Ramos (cell line): Measurements from ENCODE around the gene GAL3ST3.

ENCODE experiments used
- in situ Hi-C: fragments of 300-500 bp; cut with MboI; formaldehyde crosslinking; loops from one replicate; pipeline ENCODE4 v1.14.3; 2022; ENCODE audit warnings: low sequenced_read_pairs; ENCODE audit not compliant: unreplicated experiment

Gene GAL3ST3

DNA sequence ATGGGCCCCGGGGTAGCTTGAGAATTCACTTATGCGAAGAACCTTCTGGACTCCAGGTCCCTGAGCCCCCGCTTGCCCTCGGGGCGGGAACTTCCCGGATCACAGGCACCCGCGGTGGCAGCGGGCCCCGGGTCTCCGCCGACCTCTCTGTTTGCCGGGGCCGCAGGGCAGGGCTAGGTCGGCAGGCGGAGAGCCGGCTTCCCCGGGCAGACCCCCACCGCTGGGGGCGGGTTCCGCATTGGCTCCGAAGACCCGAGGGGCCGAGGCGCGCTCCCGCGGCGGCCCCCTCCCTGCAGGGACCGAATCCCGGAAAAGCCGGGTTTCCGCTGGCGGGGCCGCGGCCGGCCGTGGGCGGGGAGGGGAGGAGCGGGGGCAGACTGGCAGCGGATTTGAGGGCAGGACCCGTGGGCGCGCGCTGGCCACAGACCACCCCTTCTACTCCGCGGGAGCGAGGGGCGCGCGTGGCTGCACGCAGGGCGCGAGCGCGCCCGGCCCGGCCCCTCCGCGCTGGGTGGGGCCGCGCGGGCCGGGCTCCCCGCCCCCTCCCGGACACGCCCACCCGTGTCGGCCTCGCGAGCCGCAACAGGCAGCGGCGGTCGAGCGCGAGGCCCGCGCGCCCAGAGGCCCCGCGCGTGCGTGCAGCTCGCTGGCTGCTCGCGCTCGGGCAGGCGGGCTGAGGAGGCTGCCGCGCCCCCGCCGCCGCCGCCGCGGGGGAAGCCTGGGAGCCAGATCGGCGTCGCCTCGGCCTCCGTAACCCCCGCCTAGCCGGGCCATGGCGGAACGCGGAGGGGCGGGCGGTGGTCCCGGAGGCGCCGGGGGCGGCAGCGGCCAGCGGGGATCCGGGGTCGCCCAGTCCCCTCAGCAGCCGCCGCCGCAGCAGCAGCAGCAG lies 21.0 kb upstream of the GAL3ST3 start, which contains the start of gene PACS1:
Gene PACS1 (plus strand): TSS at position 558 of the 889 bp plus-strand sequence. CDS start 215 bp downstream, at position 773.
- in situ Hi-C loops: loop anchor here (5.0 kb wide), 1 partner anchor 62 kb away; no protein-coding TSS in a partner anchor

DNA sequence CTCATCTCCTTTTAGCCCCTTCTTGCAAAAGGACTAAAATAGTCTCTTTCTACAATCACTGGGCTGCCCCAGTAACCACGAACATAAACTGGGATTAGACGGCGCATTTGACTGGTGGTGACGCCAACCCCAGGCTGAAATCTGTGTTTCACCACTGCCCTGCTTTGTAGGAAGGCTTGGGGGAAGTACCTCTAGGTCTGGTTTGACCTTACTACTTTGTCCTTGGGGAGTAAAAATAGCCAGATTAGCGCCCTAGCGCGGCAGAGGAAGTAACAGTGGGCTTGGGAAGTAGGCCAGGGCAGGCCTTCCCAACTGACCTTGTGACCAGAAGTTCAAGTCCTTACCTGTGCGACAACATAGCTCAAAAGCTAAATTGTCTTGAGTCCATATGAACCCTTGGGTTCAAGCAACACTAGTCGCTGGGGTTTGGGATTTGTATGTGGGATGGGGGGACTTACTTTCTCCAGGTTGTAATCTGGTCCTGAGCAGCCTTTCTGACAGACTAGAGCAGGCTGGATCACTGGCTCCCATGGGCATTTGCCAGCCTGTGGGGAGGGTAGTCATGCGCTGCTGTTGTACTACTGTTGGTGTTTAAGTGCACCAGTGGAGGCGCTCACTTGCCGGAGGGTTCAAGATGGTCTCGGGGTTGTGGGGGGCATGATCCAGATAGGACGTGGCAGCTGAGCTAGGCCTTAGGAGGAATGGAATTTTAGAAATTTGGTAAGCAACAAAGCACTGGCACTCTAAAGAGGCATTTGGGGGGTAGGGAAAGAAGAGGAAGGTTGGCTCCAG lies 20.2 kb upstream of the GAL3ST3 start:
- in situ Hi-C loops: loop anchor here (5.0 kb wide), 1 partner anchor 63 kb away; no protein-coding TSS in a partner anchor

- in situ Hi-C loops: loop anchor here (5.0 kb wide), 1 partner anchor 64 kb away; no protein-coding TSS in a partner anchor
Measured at GRCh38 chr11:66068154-66068821, 19.3 kb upstream of the GAL3ST3 start.

DNA sequence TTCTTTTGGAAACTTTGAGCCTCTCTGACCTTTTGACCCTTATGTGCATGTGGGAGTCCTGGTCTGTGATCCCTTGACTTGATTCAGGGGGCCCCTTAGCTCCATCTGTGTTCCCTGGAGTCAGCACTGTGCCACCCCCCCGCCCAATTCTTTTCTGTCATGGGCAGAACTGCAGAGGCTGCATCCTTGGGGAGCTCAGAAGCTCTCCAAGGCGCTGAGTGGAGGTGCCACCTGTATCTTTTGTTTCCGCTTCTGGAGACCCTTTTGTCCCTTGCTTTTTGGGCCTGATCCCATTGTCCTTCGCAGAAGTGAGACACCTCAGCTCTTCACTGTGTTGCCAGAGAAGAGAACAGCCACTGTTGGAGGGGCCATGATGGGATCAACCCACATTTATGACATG lies 18.7 kb upstream of the GAL3ST3 start:
- in situ Hi-C loops: loop anchor here (5.0 kb wide), 1 partner anchor 65 kb away; no protein-coding TSS in a partner anchor

- in situ Hi-C loops: loop anchor here (5.0 kb wide), 1 partner anchor 66 kb away; no protein-coding TSS in a partner anchor
Measured at GRCh38 chr11:66066751-66067150, 17.8 kb upstream of the GAL3ST3 start.

- in situ Hi-C loops: no loop called here
Measured at GRCh38 chr11:66064571-66064970, 15.6 kb upstream of the GAL3ST3 start.

DNA sequence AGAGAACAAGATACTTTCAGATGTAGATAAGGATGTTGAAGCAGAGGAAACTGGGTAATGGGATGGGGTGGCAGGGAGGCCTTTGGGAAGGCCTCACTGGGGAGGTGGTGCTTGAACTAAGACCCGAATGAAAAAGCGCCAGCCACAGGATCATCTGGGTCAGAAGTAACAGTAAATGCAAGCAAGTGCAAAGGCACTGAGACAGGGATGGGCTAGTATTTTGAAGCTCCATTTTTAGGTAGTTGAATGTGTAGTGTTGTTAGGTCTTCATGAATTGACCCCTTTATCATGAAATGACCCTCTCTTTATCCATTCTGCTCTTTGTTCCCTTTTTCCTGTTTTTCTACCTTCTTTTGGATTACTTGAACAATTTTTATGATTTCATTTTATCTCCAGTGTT lies 14.9 kb upstream of the GAL3ST3 start:
- in situ Hi-C loops: no loop called here

GRCh38 chr11:66062408-66062807 lies 13.4 kb upstream of the GAL3ST3 start:
- in situ Hi-C loops: no loop called here

DNA sequence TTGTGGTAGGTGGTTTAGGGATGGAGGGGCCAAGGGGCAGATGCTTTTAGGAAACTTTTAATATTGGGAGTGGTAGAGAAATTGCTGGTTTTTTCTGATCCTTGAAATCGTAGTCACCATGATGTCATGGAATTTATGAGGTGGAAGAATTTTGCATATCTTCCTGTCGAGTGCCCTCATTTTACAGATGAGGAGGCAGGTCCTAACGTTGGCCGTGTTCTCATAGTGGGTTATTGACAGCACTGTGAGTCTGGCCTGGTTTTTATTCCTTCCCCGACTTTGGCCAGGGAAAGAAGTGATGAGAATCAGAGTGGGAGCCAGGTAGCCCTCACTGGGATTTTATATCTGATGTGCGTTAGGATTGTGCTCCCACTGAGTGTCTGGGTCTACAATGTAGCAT lies 12.3 kb upstream of the GAL3ST3 start:
- in situ Hi-C loops: no loop called here

- in situ Hi-C loops: no loop called here
Measured at GRCh38 chr11:66059966-66060680, 11.2 kb upstream of the GAL3ST3 start.

DNA sequence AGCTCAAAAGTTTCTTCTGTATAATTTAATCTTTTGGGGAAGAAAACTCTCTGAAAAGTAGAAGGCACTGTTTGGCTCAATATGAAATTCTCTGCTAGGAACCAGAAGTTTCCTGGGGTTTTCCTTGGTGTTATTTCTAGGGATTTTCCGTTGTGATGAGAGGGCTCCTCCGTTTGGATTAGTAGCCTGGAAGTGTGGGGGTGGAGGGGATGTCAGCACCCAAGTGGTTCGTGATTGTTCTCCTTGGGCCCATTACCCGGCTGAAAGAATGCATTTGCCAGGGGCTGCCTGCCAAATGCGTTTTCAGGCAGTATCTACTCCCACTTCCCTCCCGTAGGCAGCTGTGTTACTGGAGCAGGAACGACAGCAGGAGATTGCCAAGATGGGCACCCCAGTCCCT lies 7.5 kb upstream of the GAL3ST3 start:
- in situ Hi-C loops: no loop called here

GRCh38 chr11:66055021-66055420 lies 6.1 kb upstream of the GAL3ST3 start:
- in situ Hi-C loops: no loop called here

- in situ Hi-C loops: no loop called here
Measured at GRCh38 chr11:66052664-66052982, 3.7 kb upstream of the GAL3ST3 start.

- in situ Hi-C loops: no loop called here
Measured at GRCh38 chr11:66051766-66052663, 3.1 kb upstream of the GAL3ST3 start, which contains the start of gene SF3B2. SF3B2 (plus strand) TSS chr11:66052364; CDS start chr11:66052385, 21 bp downstream.

- in situ Hi-C loops: no loop called here
Measured at GRCh38 chr11:66051371-66051765, 2.4 kb upstream of the GAL3ST3 start.

GRCh38 chr11:66050581-66051231 lies 1.7 kb upstream of the GAL3ST3 start:
- in situ Hi-C loops: no loop called here

DNA sequence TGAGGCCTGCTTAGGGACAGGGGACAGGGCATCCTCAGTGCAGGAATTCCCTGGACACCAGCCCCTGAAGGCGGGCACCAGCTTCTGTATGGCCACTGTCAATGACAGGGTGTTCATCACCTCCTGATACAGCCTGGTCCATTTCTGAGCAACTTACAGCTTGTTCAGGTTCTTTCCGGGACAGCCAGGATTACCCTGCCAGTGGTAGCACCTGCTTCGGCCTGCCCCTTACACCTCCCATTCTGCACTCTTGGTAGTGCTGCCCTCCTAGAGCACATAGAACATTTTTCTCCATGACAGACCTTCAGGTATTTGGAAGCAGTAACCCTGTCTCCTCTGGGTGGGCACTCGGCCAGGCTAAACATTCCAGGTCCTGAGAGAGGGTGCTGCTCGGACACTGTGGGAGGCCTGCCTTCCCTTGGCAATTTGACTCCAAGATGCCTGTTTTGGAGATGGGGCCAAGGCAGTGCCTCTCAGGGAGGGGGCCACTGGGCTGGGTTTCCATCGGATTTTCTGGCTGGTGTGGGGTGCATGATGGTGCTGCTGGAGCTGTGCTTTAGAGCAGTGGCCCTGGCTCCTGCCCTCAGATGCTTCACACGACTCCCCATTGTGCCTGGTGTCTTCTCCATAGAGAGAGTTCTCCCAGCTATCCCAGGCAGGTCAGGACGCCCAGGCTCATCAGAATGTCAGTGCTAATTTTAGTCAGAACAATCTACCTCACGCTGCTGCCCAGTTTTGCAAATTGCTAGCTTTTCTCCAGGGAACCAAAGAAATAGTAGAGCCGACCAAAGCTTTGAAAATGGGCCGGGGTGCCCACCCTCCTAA lies 1.2 kb downstream of the GAL3ST3 start:
- in situ Hi-C loops: no loop called here
